Islet of Langerhans (tissue), 1 donor: ENCODE data around the gene PROZ.
A peak's percentile ranks its signal among the peaks of the same experiment; 100 is the strongest.

Experiments
- FAIRE-seq: peaks from one replicate; lab custom pipeline; 2011; peaks lifted over from hg19 to GRCh38; lab: Jason Lieb, UNC

PROZ gene

DNA sequence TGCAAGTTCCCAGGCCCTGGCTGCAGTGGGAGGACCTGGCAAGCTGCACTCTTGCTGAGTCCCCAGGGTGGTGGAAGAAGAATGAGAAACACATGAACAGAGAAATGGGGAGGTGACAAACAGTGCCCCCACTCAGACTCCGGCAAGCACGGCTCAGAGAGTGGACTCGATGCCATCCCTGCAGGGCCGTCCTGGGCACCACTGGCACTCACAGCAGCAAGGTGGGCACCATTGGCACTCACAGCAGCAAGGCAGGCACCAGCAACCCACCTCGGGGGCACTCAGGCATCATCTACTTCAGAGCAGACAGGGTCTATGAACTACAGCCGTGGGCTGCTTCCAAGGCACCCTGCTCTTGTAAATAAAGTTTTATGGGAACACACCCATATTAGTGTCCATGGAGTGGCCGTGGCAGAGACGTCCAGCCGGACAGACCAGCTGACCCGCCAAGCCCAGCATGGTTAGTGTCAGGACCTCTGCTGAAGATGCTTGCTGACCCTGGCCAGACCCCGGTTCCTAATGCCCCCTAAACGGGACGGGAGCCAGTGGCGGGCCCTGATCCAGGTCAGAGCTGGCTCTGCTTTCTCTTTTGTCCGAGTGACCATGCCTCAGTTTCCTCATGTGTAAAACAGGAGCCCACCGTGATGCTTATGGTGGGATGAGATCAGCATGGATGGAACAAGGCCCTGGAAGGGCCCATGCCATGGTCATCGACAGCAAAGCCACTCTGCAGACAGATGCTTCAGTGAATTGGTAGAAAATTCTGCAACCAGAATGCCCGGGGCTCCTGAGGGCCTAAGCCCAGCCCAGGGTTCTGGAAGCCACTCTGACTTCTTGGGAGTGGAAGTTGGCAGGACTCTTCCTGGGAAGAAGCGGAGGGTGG lies 37.9 kb upstream of the PROZ start:
- no peak for FAIRE-seq

DNA sequence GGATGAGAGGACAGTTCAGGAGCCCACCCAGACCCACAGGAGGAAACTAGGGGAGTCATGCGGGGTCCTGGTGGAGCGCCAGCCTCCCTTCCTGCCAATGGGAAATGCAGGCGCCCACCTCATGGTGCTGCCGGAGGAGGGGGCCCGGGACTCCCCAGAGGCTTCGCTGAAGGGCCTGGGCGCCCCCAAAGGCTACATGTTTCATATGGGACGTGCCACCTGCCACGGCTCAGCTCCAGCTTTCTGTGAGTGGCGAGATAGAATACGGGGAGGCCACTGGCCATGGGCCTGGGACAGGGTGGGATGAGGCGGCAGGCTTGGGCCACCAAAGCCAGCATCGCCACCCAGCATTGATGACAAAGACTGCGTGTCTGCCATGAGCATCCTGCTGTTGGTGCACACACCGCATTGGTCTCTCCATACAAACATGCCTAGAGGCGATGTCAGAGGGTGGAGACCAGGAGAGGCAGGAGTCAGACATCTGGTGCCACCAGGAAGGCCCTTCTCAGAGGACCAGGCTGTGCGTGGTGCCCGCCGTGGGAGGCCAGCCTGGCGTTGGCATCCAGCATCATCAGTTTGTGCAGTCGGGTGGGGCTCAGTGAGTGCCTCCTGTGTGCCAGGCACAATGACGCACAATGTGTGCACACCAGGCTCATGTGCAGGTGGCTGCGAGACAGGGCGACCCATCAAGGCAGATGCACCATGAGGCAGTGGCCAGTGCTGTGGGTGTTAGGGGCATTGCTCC lies 37.1 kb upstream of the PROZ start:
- FAIRE-seq: no peak

DNA sequence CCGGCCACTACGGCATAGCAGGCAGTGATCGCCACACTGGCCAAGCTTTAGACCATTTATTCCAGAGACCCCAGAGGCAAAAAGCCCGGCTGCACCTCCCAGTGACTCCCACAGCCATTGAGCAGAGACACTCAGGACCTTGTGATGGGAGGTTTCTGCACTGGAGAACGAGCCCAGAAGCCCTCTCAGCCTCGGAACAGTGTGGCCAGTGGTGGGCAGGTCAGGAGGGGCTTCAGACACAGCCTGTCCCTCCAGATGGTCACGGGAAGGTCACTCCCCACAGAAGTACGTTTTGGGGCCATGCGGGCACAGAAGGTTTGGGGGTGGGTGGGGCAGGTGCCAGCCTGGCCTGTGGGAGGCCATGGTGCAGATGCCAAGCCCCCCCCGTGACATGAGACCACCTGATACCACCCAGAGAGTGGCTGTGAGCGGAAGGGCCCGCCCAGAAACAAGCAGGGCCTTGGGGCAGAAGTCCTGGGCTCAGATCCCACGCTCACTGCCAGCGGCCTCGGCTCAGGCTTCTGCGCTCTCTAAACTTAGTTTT lies 36.4 kb upstream of the PROZ start:
- FAIRE-seq: no peak

DNA sequence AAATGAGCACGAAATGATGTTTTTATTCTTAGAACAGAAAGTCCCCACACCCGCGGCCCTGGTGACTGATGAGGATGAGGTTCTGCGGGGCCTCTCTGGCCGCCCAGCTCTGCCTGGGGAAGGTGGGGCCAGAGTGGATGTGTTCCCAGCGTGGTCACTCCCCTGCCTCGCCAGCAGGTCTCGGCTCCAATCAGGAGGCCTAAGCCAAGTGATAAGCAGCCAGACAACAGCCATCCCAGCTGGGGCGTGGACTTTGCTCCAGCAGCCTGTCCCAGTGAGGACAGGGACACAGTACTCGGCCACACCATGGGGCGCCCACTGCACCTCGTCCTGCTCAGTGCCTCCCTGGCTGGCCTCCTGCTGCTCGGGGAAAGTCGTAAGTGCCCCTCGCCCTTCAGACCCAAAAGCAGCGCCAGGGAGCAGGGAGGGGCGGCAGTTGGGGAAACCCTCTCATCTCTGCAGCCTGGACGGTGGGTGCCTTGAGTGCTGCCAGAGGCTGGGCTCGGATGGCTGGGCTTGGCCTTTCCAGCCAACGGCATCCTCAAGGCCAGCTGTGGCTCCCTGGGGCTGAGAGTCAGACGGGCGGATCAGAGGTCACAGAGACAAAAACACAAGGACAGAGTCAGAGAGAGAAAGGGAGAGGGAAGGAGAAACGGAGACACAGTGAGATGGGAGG lies 35.8 kb upstream of the PROZ start, which contains the start of gene F10:
Gene F10 (plus strand): TSS at position 250 of the 676 bp plus-strand sequence. CDS start 57 bp downstream, at position 307.
- FAIRE-seq: no peak

DNA sequence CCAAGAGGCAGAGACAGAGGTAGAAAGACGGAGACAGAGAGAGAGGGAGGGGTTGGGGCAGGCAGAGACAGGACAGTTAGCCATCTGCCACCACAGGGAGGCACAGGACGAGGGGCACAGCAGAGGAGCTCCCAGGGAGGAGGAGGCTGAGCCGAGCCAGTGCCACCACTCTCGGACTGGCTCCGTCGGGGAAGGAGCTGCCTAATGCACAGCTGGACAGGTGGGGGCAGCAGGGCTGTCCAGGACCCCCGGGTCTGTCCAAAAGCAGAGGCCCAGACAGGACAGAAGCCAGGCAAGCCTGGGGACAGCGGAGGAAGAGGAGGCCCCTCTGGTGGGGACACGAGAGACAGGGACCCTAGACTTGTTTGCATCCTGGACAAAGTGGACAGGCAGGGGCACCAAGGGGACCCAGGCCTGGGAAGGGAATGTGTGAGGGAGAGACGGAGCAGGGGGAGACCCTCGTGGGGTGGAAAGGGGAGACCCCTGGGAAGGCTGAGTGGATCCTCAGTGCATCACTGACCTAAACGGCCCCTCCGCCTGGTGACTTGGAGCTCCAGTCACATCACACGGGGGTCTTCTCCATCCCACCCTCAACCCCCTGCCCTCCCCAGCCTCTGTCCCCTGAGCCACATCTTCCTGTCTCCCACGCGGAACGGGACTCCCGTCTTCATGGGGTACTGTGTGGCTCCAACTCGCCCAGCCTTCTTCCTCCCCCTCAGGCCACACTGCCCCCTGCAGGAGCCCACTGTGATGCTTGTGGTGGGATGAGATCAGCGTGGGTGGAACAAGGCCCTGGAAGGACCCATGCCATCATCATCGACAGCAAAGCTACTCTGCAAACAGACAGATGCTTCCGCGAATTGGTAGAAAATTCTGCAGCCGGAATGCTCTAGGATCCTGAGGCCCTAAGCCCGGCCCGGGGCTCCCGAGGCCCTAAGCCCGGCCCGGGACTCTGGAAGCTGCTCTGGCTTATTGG lies 34.9 kb upstream of the PROZ start:
- no peak for FAIRE-seq

DNA sequence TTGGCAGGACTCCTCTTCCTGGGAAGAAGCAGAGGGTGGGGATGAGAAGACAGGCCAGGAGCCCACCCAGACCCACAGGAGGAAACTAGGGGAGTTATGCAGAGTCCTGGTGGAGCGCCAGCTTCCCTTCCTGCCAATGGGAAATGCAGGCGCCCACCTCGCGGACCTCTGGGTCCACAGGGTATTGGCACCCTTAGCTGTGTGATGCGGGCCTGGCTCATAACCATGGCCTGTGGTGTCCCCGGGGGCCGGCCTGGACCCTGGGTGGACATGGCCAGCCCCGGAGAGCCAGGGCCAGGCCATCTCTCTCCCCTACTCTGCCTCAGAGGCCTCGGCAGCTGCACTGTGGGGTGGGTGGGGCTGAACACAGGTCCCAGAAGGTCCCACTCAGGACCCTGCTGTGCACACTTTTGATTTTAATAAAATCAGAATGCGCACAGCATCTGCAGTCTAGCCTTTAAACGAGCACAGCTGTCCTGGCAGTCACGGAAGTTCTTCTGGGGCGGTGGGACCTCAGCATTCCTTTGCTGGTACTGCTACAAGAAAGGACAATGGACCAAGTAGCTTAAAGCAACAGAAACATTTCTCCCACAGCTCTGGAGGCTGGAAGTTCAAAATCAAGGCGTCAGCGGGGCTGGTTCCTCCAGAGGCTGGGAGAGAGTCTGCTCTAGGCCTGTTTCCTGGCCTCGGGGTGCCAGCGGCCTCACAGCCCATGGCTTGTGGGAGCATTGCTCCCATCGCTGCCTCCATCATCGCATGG lies 34.1 kb upstream of the PROZ start:
- no peak for FAIRE-seq

DNA sequence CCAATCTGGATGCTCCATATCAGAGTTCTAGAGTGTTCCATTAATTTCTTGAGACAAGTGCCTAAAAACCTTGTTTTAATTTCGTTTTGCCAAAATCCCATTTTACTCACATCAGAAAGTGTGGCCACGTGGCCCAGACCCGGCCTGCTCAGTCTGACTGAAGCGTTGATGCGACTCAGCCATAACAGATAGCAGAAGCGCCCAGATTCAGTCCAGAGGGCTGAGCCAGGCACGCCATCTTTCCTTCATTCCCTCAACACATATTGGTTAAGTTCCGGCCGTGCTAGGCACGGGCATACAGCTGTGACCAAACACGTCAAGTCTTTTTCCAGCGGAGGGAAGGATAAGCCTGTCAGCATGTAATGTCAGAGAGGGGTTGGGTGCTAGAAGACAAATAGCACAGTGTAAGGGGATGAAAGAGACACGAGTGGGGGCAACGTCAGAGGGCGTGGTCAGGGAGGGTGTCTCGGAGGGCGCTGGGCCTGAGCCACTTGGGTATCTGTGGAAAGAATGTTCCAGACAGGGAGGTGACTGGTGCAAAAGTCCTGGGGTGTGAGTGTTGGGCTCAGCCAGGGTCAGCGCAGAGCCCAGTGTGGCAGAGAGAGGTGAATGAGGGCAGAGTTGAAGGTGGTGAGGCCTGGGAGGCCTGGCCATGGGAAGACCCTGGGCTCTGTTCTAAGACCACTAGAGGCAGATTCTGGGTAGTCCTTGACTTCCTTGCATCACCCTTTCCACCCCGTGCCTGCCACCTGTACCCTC lies 32.8 kb upstream of the PROZ start:
- FAIRE-seq: no peak

DNA sequence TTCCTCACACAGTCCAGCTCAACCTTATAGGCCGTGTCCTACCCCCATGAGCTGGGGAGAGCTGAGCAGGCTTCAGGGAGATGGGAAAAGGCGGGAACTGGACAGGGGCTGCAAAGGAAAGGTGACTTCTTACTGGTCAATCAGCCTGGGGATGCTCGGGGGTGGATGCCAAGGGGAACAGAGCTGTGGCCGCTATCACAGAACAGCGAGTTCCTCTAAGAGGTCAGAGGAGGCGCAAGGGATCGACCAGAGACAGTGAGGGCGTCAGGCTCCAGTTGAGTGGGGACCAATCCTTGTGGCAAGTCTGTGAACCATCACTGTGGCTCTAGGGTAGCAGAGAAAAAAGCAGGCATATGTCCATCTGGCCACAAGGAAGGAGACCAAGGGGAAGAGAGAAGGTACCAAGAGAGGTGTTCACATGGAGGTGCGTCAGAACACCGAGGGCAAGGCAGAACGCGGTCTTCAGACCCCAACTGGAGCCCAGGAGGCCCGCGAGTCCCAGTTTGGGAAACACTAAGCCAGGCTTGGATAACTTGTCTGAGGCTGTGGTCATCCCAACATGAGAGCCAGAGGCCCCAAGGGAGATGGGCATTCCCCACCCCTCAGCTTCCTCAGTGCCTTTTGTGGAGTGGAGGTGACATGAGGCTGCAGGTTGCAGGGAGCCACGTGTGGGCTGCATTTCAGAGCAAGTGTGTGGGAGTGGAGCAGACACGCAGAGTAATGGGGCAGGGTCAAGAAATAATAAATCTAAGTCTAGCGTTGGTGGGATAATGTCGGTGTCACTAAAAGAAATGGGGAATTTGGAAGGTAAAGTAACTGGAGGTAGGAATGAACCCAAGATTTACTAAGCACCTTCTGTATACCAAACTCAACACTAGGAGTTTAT lies 31.9 kb upstream of the PROZ start:
- FAIRE-seq: no peak

DNA sequence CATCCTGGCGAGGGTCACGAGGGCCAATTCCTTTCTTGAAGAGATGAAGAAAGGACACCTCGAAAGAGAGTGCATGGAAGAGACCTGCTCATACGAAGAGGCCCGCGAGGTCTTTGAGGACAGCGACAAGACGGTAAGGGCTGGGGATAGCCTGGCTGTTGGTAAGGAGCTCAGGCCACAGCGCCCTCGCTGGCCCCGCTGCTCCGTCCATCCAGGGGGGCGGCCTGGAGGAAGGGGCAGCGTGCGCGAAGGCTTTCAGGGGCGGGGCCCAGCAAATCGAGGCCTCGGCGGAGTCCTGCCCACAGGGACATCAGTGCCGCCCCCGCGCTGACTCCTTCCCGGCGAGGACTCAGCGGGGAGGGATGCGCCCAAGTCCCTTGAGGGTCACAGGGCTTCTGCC lies 29.0 kb upstream of the PROZ start:
- FAIRE-seq: no peak

DNA sequence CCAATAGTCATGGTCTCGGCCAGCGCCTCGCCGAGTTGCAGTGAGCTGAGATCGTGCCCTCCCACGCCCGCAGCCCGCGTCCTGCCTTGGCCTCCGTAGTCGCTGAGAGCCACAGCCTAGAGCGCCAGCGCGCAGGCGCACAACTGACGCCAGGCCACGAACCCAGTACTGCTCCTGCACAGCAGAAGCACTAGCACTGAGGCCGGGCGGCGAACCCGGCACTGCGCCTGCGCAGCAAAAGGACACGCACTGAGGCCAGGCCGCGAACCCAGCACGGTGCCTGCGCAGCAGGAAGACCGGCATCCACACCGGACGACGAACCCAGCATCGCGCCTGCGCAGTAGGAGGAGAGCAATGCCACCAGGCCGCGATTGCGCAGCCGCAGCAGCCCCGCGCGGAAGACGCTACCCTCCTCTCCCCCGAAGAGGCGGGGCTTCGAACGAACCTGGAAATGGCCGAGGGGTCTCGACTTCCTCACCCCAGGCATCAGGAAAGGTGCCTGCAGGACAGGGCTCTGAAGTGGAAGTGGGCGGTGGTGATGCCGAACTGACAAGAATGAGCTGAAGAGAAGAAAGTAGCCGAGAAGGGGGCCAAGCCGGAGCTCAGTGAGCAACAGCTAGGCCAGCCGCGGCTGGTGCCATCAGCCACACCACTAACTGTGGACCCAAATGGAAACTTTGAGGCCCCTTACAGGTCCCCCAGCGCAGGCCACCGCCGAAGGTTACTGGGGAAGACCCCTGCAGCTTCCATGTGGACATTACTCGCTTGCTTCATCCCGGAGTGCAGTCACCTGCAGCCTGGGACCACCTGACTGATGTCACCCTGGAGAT lies 28.3 kb upstream of the PROZ start:
- no peak for FAIRE-seq

DNA sequence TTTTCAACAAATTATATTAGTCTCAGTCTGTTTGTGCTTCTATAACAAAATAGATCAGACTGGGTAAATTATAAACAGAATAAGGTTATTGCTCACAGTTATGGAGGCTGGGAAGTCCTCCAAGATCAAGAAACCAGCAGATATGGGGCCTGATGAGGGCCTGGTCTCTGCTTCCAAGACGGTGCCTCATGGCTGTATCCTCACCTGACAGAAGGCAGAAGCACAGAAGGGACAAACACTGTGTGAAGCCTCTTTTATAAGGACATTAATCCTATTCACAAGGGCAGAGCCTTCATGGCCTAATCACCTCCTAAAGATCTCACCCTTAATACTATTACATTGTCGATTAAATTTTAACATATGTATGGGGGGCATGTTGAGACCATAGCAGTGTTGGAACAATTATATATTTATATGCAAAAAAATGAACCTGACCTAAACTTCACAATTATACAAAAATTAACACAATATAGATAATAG lies 23.1 kb upstream of the PROZ start:
- no peak for FAIRE-seq

DNA sequence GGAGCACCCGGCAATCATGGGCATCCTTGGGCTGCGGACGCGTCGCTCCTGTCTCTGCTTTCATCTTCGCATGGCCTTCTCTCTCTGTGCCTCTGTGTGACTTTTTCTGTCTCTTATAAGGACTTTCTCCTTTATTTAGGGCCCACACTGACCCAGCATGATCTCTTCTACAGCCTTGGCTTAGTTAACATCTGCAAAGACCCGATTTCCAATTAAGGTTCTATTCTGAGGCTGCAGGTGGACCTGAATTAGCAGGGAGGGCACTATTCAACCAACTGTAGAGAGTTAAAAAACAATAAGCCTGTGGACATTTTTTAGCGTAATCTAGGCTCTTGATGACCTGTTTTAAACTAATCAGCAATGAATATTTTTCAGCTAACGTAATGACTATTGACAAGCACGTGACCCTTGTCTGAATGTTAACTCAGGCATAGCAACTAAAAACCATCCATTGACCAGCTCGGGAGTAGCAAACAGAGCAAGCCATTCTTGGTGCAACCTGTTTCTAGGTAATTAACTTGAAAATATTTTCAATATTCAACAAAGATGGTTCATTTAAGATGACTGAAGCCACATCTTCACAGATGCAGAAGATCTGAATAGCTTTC lies 20.7 kb upstream of the PROZ start:
- peak; percentile 38 for FAIRE-seq

DNA sequence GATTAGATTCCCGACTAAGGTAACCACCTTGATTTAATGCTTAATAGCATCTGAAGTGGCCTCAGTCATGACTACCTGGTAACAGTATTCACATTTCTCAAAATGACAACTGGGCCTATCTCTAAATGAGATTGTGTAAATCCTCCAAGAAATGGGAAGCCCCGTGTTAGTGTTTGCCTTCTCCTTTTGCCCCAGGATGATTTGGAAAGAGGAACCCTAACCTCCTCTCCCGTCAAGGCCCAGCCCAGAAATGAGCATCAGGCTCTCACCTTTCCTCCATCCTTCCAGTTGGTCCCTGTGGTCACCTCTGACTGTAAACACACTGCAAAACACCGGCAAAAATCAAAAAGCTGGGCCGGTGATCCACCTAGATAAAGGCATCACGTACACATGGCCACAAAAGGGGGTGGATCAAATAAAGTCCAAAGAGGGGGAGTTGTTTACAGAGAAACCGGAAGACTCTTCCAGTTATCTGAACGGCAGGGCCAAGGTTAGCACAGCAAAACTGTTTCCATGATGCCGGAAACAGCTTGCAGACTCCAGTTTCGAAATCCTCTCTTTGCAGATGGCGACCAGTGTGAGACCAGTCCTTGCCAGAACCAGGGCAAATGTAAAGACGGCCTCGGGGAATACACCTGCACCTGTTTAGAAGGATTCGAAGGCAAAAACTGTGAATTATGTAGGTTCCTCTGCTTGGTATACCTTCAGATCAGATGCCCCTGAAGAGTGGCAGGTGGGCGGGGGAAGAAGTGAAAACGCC lies 19.5 kb upstream of the PROZ start:
- FAIRE-seq: no peak

DNA sequence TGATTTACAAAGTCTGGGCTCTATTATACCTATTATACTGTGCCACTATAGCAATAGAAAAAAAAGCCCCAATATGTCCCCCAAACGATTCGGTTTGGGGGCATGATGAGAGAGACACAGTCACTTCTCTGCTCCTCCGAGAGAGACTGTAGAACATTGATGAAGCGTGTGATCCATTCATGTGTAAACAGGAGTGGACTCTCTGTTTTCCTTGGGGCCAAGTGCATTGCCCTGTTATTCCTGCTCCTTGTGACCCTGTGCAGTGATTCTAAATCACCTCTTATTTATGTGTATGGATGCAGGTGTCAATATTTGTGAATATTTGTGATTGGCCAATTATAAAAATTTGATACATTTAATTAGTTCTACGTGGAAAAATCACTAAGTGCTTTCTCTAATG lies 18.9 kb upstream of the PROZ start:
- no peak for FAIRE-seq

DNA sequence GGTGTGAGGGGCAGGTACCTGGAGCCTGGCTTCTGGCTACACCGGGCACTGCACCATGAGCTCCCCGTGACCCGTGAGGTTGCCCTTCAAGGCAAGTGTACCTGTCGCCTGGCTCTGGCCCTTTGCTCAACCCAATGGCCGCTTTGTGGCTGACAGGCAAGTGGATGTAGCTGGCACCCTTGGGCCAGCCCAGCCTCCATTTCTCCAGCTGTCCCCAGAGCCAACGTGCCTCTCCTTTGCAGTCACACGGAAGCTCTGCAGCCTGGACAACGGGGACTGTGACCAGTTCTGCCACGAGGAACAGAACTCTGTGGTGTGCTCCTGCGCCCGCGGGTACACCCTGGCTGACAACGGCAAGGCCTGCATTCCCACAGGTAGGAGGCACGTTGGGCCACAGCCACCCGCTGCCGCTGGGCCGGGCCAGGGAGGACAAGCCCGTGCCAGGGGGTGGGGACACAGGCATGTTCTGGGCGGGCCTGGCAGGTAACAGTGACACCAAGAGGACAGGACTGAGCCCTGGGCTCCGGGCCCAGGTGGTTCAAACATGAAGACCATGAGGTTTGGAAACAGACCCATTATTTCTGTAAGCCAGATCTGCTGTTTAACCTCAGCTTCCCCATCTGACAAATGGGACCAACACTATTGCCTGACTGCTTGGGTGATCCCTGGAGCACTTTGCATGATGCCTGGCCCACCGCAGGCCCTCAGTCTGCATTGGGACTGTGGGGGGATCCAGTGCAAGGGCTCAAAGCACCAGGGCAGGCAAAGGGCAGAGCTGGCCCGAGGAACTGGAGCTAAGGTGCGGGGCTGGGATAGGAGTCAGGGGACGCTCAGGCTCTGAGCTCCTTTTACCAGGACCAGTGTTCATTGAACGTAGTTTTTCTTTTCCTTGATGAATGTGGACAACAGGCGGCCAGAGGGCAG lies 17.5 kb upstream of the PROZ start:
- FAIRE-seq: no peak

DNA sequence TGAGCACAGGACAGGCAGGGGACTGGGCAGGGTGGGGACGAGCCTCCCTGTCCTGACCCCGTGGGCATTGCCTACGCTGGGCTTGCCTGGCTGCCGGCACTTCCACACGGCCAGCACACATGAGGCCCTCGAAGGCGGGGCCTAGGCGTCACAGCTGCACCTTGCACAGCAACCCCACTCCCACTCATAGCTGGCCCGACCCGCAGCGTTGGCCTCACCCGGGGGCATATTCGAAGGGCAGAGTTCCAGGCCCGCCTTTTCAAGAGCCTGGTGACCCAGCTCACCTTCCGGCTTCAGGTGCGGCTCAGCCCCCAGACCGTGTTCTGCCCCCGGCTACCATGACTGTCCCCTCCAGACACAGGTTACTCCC lies 16.9 kb upstream of the PROZ start:
- FAIRE-seq: no peak
